Neural cell (in vitro differentiated cells): ENCODE measurements around the gene SDK2. TPM values are rescaled to one million over a fixed set of nuclear protein-coding genes. Genes with fewer than 3 reads are reported as not detected.

Source experiments
- H2AFZ ChIP-seq: fragments of 200-600, 300-800 bp; sonication (generic), shearing (Covaris generic); 2 replicates; pipeline ENCODE4 v1.6.0; 2014; ENCODE audit warnings: low read depth, mild to moderate bottlenecking, antibody characterized with exemption, low read length, moderate library complexity
- H3F3A ChIP-seq: fragments of 200-600 bp; shearing (Covaris generic); 2 replicates; pipeline ENCODE4 v1.6.1; 2016; ENCODE audit warnings: mild to moderate bottlenecking, moderate library complexity, mixed read lengths, antibody characterized with exemption, low read length; ENCODE audit not compliant: insufficient read depth, poor library complexity, severe bottlenecking
- H3K27ac ChIP-seq: fragments of 200-600, 300-800 bp; sonication (generic), shearing (Covaris generic); 2 replicates; pipeline ENCODE4 v1.5.1; 2014; ENCODE audit warnings: mild to moderate bottlenecking, low read length, moderate library complexity
- H3K27me3 ChIP-seq: fragments of 300-800, 200-600 bp; sonication (generic), shearing (Covaris generic); 2 replicates; pipeline ENCODE4 v1.6.0; 2014; ENCODE audit warnings: mild to moderate bottlenecking, low read depth, low read length, moderate library complexity; ENCODE audit not compliant: insufficient read depth
- H3K36me3 ChIP-seq: fragments of 300-800, 200-600 bp; sonication (generic), shearing (Covaris generic); 2 replicates; pipeline ENCODE4 v1.5.1; 2014; ENCODE audit warnings: mild to moderate bottlenecking, antibody characterized with exemption, low read length, moderate library complexity; ENCODE audit not compliant: insufficient read depth
- H3K4me2 ChIP-seq: fragments of 300-800, 200-600 bp; sonication (generic), shearing (Covaris generic); 2 replicates; pipeline ENCODE4 v1.6.0; 2014; ENCODE audit warnings: mild to moderate bottlenecking, low read length
- H3K4me3 ChIP-seq: fragments of 300-800, 200-600 bp; sonication (generic), shearing (Covaris generic); 2 replicates; pipeline ENCODE4 v1.5.1; 2014; ENCODE audit warnings: mild to moderate bottlenecking, low read length, moderate library complexity
- H3K79me2 ChIP-seq: fragments of 200-600 bp; shearing (Covaris generic); replicated peaks from 2 replicates; pipeline ENCODE4 v1.6.0; 2014; ENCODE audit warnings: mild to moderate bottlenecking, low read length, moderate library complexity; ENCODE audit not compliant: insufficient read depth
- H3K9ac ChIP-seq: fragments of 300-800, 200-600 bp; sonication (generic), shearing (Covaris generic); 2 replicates; pipeline ENCODE4 v1.6.1; 2016; ENCODE audit warnings: mild to moderate bottlenecking, low read length, mixed read lengths
- H3K9me2 ChIP-seq: fragments of 200-600 bp; shearing (Covaris generic); 2 replicates; pipeline ENCODE4 v1.6.1; 2016; ENCODE audit warnings: mild to moderate bottlenecking, low read length, mixed read lengths; ENCODE audit not compliant: insufficient read depth
- H3K9me3 ChIP-seq: fragments of 200-600, 300-800 bp; sonication (generic), shearing (Covaris generic); 2 replicates; pipeline ENCODE4 v1.6.1; 2016; ENCODE audit warnings: mild to moderate bottlenecking, mixed run types, low read length, moderate library complexity, mixed read lengths
- H4K20me1 ChIP-seq: fragments of 200-600 bp; shearing (Covaris generic); 2 replicates; pipeline ENCODE4 v1.6.1; 2016; ENCODE audit warnings: mild to moderate bottlenecking, mixed run types; ENCODE audit not compliant: insufficient read depth
- EP300 ChIP-seq: fragments of 450-650 bp; conservative IDR thresholded peaks from 2 replicates; pipeline ENCODE4 v1.6.1; 2014; ENCODE audit warnings: antibody characterized with exemption, mild to moderate bottlenecking, moderate library complexity; ENCODE audit not compliant: poor library complexity, severe bottlenecking
- EZH2 ChIP-seq: fragments of 200-600, 300-800 bp; shearing (Covaris generic), sonication (generic); IDR thresholded peaks from 2 replicates; pipeline ENCODE4 v1.6.1; 2014; ENCODE audit warnings: antibody characterized with exemption, low read length, borderline replicate concordance, mild to moderate bottlenecking; ENCODE audit not compliant: insufficient read depth, poor library complexity, severe bottlenecking
- MXI1 ChIP-seq: fragments of 450-650 bp; conservative IDR thresholded peaks from 2 replicates; pipeline ENCODE4 v1.6.1; 2014; ENCODE audit warnings: antibody characterized with exemption, mild to moderate bottlenecking; ENCODE audit not compliant: poor library complexity, severe bottlenecking
- POLR2AphosphoS5 ChIP-seq: IDR thresholded peaks from 2 replicates; pipeline ENCODE4 v1.6.1; 2012
- RAD21 ChIP-seq: fragments of 450-650 bp; conservative IDR thresholded peaks from 2 replicates; pipeline ENCODE4 v1.6.1; 2014; ENCODE audit warnings: antibody characterized with exemption, mild to moderate bottlenecking, moderate library complexity
- SMC3 ChIP-seq: fragments of 450-650 bp; conservative IDR thresholded peaks from 2 replicates; pipeline ENCODE4 v1.6.1; 2014; ENCODE audit warnings: antibody characterized with exemption, mild to moderate bottlenecking, moderate library complexity; ENCODE audit not compliant: poor library complexity
- TAF1 ChIP-seq: IDR thresholded peaks from 2 replicates; pipeline ENCODE4 v1.6.1; 2012; ENCODE audit warnings: low read depth
- polyA plus RNA-seq: library from polyadenylated mRNA; depleted of rRNA; stranded (reverse); fragments of >200 nt; gene quantifications from 2 replicates; pipeline ENCODE4 v1.2.3, GENCODE V29; 2014
- TF ChIP-seq, protein P1 (sequence below): fragments of 450-650 bp; IDR thresholded peaks from 2 replicates; pipeline ENCODE4 v1.5.1; 2014; ENCODE audit warnings: antibody characterized with exemption, mild to moderate bottlenecking, moderate library complexity; ENCODE audit not compliant: poor library complexity, severe bottlenecking
- TF ChIP-seq, protein P2 (sequence below): IDR thresholded peaks from 2 replicates; pipeline ENCODE4 v1.6.1; 2012; ENCODE audit warnings: borderline replicate concordance

The SDK2 gene
- polyA plus RNA-seq, 1 donor from 2014 or later: 0.73 TPM

DNA sequence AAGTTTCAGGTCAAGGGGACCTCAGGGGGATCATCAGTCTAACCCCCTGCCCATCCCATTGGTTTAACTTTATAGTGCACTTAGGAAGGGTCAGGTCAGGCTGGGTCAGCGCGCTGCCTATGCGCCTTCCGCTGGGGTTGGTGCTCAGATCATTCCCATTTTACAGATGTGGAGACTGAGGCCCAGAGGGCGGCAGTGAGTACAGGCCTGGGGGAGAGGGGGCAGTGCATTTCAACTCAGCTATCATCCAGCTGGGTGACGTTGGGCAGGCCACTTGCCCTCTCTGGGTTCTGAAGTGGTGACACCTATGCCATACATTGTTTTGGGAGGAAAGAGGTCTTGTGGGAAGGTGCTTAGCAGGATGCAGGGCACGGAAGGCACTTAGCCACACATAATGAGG, 204.6 kb downstream of the SDK2 start:
- Histone ChIP-seq H3K4me3 (no peak overlapping the region), H3K36me3 (no peaks in the 10 kb centered on the region), H3K27ac (no peak overlapping the region), H3K9ac (no peak overlapping the region), H3K27me3 (no peaks in the 10 kb centered on the region), H2AFZ (no peak overlapping the region), H3K4me2 (no peak overlapping the region), H3K9me3 (no peaks in the 10 kb centered on the region), H3F3A (no peaks in the 10 kb centered on the region), H4K20me1 (no peaks in the 10 kb centered on the region), H3K79me2 (no peaks in the 10 kb centered on the region), H3K9me2 (no peaks in the 10 kb centered on the region)
- TF ChIP-seq MXI1 (no peak), EP300 (no peak), RAD21 (no peak), EZH2 (no peak)
- TF ChIP-seq, protein P1, sequence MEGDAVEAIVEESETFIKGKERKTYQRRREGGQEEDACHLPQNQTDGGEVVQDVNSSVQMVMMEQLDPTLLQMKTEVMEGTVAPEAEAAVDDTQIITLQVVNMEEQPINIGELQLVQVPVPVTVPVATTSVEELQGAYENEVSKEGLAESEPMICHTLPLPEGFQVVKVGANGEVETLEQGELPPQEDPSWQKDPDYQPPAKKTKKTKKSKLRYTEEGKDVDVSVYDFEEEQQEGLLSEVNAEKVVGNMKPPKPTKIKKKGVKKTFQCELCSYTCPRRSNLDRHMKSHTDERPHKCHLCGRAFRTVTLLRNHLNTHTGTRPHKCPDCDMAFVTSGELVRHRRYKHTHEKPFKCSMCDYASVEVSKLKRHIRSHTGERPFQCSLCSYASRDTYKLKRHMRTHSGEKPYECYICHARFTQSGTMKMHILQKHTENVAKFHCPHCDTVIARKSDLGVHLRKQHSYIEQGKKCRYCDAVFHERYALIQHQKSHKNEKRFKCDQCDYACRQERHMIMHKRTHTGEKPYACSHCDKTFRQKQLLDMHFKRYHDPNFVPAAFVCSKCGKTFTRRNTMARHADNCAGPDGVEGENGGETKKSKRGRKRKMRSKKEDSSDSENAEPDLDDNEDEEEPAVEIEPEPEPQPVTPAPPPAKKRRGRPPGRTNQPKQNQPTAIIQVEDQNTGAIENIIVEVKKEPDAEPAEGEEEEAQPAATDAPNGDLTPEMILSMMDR: no peak

DNA sequence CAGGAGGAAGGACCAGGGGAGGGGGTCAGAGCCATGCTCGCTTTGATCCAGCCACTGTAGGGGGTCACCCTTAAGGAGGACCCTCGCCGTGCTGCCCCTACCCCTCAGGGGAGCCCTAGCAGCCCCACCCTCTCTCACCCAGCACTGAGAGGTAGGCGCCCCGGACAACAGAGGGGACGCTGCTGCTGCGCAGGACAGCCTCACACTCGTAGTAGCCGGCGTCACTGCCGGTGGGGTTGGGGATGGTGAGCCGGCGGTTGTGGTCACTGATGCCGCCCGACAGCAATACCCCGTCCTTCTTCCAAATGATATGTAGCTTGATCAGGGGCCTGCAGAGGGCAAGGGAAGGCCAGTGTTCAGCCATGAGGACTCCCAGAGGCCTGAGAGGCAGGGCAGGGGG, 206.4 kb downstream of the SDK2 start:
- Histone ChIP-seq H3K36me3 (no peaks in the 10 kb centered on the region), H3F3A (no peaks in the 10 kb centered on the region), H3K27me3 (no peaks in the 10 kb centered on the region), H3K9ac (no peak overlapping the region), H3K79me2 (no peaks in the 10 kb centered on the region), H4K20me1 (no peaks in the 10 kb centered on the region), H2AFZ (no peak overlapping the region), H3K9me3 (no peaks in the 10 kb centered on the region), H3K27ac (no peak overlapping the region), H3K9me2 (no peaks in the 10 kb centered on the region), H3K4me2 (no peak overlapping the region), H3K4me3 (no peak overlapping the region)
- TF ChIP-seq RAD21 (no peak), POLR2AphosphoS5 (no peak), MXI1 (no peak), SMC3 (no peak), EP300 (no peak), EZH2 (no peak), TAF1 (no peak)
- TF ChIP-seq, protein P2, sequence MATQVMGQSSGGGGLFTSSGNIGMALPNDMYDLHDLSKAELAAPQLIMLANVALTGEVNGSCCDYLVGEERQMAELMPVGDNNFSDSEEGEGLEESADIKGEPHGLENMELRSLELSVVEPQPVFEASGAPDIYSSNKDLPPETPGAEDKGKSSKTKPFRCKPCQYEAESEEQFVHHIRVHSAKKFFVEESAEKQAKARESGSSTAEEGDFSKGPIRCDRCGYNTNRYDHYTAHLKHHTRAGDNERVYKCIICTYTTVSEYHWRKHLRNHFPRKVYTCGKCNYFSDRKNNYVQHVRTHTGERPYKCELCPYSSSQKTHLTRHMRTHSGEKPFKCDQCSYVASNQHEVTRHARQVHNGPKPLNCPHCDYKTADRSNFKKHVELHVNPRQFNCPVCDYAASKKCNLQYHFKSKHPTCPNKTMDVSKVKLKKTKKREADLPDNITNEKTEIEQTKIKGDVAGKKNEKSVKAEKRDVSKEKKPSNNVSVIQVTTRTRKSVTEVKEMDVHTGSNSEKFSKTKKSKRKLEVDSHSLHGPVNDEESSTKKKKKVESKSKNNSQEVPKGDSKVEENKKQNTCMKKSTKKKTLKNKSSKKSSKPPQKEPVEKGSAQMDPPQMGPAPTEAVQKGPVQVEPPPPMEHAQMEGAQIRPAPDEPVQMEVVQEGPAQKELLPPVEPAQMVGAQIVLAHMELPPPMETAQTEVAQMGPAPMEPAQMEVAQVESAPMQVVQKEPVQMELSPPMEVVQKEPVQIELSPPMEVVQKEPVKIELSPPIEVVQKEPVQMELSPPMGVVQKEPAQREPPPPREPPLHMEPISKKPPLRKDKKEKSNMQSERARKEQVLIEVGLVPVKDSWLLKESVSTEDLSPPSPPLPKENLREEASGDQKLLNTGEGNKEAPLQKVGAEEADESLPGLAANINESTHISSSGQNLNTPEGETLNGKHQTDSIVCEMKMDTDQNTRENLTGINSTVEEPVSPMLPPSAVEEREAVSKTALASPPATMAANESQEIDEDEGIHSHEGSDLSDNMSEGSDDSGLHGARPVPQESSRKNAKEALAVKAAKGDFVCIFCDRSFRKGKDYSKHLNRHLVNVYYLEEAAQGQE: no peak
- TF ChIP-seq, protein P1: no peak
